Activated CD8-positive, alpha-beta memory T cell treated with anti-CD3 and anti-CD28 coated beads, Interleukin-2, amount 50 U/mL, for 1 hour (primary cell): Measurements from ENCODE around the gene CERS3.

Source experiments
- DNase-seq: peaks from one replicate; pipeline ENCODE4 v3.0.0-alpha.2; 2020; ENCODE audit errors: extremely low read depth

CERS3 gene

DNA sequence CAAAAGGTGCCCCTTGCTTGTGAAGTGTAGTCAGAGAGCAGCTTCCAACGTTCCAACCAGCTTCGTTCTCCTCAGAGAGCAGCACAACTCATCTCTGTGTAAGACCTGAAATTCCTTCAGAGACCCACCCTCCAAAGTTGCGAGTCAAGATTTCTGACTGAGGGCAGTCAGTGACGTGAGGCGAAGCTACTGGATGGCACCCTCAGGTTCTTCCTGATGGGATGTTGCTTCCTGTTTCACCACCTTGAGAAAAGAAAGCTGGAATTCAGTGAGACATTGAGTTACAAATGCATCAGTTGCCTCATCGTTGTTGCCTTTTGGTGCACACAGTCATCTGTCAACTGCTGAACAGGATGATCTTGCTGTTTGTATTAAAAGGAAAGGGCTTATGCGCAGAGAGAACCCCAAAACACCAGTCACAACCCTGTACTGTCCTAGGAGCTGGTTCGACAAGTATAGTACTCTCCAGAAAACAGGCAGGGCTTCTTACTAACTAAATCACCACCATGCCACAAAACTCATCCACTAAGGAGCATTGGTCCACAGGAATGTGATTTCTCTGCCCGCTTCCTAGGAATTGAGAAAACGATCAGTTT lies at the start of gene CERS3:
TSS of gene CERS3 (minus strand) at position 118 of the 596 bp plus-strand sequence. CDS start 27,101 bp downstream, outside the sequence.
- no peak for DNase-seq

DNA sequence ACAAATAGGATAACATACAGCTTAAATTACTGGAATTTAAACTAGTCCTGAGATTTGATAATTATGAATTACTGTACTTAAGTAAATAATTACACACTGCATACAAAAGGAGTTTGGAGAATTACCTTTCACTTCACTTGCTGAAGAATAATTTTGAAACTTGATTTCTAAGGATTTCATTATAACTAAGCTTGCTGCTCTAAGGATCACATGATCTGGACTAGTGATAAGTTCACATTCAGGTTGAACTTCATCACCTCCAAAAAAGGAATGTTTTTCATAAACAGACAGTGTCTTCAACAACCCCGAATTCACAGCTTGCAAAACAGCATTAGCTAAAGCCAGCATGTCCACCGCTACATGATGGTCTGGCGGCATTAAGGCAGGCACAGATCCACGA lies 44.8 kb upstream of the CERS3 start:
- no peak for DNase-seq

DNA sequence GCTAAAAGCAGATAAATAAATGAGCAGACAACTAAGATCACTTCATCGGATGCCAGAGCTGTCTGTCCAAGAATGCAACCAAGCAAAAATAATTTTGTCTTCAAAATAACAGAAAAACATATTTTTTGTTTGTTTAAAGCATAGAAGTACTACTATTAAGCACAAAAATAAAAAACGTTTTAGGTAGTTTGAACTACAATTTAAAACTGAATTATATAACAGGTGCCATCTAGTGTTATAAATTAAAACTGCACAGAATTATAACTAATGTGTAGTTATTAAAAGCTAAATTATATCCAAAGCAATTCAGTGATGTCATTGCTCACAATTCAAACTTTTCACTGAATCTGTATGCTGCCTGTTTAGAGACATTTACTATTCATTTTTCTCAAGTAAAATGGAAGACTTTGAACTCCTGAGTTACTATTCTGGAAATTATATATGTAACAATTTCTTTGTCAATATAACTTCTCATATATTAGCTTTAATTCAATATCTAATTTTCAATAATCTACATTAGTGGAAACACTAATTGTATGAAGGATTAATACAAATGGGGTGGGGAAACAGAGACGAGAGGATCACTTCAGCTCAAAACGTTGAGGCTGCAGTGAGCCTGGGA lies 43.7 kb upstream of the CERS3 start:
- DNase-seq = no peak

DNA sequence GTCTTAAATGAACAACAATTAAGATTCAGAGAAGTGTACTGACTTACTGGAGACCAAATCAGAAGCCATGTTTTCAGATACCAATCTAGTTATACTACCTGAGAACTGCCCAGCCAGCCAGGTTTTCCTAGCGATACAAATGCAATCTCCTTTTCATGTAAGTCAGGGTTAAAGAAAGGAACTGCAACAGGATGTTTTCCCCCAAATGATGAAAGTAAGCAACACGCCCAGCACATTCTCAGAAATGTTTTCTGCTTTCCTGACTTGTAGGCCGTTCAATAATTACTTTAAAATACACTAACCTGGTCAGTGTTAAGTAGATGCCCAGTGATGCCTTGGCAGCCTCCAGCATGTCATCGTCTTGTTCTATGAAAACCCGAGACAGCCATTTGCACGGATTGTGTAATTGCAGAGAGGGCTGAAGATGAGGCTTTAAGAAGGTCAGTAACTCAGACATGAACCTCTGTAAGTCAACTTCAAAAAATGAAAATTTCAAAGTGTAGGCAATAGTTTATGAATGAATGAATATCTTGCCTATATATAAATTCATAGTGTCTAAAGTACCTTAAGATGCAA lies 42.9 kb upstream of the CERS3 start:
- DNase-seq = no peak

DNA sequence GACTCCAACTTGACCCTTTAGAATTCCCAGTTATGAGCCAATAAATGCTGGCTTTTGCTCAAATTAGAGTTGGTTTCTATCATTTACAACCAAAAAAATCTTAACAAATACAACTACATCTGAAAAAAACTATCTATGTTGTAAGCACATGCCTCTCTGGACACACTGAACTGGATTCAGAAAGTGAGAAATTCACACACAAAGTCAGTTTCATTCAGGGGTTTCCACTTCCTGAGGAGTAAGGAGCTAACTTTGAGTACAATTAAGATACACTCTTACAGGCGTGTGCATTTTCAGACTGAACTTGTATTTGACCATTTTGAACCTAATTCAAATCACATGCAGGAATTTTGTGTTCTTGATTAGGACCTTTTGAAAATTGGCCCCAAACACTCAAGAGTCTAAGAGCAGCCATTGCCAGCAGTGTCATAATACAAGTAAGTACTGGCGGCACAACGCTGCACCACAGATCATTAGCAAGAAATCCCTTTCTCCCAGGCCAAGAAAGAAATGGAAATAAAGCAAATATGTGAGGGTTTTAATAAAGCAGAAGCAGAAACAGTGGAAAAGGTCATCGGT lies 42.1 kb upstream of the CERS3 start:
- DNase-seq = no peak

DNA sequence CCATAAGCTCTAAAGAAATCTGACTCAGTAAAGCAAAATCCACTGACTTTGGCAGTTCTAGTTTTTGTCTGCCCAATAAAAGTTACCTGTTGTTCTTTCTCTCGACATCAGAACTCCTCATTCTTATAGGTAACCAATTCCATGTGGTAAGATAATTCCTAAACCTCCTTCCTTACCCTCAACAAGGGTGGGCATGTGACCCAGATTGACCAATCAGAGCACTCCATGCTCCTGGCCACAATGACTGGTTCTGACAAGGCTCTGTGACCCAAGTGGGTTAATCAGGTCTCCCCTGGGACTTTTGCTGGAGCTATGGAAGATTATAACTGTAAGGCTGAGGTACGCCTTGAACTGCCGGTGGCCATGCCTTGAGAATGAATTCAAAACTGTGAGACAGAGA lies 41.5 kb upstream of the CERS3 start:
- DNase-seq = no peak

DNA sequence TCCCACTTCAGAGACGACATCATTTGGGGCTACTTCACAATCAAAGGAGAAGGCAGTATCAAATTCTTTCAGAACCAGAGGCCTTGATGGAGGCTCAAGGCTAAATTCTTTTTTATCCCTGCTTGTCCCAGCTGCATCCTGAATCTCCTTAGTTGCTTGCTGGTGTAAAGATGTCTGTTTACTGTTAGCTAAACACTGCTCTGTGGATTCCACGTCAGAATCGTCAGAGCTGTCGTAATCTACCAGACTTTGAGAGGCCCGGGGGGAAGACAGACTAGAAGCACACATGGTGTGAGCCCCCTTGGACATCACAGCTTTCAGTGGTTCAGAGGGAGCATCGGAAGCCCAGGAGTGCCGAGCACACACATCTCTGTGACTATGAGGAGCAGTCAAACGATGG lies 40.6 kb upstream of the CERS3 start:
- DNase-seq = no peak

DNA sequence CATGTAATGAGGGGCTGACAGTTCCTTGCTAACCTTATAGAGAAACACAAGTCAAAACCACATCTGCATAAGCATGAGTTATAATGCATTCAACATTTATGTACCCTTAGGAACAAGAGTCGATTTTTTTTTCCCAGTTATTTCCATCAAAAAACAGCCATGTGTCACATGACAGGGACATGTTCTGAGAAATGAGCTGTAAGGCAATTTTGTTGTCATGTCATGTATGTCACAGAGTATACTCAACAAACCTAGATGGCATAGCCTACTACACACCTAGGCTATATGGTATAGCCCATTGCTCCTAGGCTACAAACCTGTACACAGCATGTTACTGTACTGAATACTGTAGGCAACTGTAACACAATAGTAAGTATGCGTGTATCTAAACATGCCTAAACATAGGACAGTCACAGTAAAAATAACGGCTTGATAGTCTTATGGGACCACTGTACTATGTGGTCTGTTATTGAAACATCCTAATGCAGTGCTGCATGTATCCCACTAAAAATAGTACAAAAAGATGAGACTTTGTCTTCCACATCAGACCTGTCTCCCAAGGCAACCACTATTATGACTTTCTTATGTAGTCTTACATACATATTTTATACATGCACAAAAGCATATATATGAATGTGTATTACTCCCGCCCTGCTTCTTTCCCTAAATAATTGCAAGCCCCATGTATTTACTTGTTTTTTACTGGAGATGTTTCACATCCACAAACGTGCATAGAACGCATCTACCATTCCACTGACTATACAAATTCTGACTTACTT lies 38.3 kb upstream of the CERS3 start:
- DNase-seq = no peak

DNA sequence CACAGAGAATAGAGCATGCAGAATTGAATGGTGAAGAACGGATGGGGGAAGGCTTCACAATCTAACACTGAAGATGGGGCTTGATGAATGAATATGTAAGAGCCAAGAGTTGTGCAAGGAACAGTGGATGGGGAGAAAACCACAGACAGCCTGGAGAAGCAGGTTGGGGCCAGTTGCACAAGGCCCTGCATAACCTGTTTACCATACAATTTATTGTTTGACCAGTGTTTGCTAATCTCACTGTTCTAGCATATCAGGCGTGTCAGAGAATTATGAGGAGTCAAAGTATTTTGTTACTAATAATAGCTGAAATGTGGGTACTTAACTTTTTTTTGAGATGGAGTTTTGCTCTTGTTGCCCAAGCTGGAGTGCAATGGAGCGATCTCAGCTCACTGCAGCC lies 36.8 kb upstream of the CERS3 start:
- no peak for DNase-seq

DNA sequence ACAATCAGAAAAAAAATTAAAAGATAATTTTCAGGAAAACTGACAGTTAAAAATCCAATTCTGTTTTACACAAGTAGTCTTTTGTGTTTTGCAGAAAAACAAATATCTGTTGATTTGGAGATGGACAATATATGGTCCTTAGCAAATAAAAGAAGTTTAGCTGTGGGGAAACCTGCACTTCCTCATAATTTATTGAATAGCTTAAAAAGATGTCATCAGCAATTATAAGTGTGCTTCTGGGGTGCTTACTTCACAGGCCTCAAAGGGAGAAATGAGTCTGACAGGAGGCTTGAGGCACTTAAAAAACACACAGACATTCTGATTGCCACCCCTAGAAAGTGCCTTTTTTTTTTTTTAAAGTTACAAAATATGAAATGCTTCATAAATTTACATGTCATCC lies 31.6 kb upstream of the CERS3 start:
- DNase-seq = no peak

DNA sequence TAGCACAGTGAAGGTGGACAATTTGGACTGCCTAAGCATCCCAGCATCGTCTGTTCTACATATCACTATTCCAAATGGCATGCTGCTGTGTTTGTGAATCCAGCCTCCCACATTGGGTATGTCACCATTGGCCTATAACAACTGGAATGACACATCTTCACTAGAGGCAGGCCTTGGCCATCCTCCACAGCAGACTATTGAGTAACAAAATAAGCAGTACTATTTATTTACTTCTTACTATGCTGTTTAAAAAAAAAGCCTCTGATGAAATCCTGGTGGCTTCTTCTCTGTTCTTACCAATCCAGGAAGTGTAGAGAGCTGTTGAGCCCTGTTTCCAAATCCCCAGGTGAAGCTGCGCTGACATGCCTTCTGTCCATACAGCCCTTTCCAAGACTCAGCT lies 30.6 kb upstream of the CERS3 start:
- no peak for DNase-seq

DNA sequence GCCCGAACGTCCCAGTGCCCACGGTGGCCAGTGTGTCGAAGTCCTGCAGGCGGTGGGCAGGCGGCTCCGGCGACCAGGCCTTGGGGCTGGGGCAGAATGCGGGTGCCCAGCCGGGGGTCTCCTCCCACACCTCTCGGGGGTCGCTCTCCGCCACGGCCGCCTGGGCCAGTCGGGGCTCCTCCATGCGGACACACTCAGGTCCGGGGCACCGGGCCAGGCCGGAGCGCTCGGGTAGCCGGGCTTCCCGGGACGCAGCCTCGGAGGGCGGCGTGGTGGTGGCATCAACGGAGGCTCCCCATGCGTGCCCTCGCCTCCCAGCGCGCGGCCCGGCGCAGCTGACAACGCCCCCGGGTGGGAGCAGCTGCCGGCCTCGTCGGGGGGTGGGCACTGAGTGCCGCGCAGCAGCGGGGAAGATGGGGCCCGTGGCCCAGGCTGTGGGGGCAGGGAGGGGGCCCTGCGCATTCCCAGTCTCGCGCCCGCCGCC lies 30.1 kb upstream of the CERS3 start:
- DNase-seq = no peak

DNA sequence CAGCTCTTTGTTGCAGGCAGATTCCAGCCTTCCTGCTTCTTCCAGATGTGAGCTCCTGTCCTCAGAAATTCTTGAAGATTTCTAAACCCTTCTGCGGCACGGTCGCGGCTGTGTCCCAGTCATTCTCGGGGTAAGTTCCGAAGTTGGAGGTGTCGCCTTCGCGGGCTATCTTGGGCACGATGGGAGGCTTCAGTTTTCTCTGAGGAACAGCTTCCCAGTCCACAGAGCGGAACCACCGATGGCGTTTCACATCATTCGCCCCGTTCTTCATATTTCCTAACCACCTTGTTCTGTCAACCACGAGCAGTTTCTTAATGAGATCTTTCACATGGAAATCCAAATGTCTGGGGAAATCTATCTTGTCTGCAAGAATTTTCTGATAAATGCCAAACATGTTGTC lies 24.7 kb upstream of the CERS3 start:
- no peak for DNase-seq

DNA sequence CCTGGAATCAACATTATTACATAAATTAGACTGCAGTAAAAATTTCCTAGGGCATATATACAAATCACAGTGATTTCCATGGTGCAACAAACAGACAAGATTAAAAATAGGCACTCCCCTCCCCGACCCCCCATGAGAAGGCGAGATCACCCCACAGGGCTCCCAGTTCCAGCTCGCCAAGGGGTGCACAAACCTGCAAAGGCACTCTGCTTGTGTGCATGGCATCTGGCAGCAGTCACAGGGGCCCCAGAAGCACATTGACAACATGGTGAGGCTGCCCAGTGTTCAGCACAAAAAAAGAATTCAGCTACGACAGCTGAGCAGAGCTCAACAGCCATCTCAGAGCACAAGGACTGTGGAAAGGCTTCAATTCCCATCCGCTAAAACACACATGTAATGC lies 19.2 kb upstream of the CERS3 start:
- DNase-seq = no peak

DNA sequence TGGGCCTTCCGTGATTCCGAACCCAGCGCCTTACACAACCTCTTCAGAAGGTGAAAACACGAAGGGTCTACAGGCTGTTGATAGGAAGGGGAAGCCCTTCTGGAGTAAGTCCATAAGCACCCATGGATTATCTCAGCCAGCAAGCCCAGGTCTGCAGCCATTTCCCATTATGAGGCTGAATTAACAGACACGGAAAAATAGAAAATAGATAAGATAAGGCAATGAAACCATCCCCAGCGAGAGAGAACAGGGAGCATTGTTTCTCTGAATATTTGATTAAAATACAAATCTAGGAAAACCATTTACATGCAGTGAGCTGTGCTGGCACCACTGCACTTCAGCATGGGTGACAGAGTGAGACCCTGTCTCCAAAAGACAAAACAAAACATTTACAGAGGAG lies 16.2 kb upstream of the CERS3 start:
- no peak for DNase-seq

DNA sequence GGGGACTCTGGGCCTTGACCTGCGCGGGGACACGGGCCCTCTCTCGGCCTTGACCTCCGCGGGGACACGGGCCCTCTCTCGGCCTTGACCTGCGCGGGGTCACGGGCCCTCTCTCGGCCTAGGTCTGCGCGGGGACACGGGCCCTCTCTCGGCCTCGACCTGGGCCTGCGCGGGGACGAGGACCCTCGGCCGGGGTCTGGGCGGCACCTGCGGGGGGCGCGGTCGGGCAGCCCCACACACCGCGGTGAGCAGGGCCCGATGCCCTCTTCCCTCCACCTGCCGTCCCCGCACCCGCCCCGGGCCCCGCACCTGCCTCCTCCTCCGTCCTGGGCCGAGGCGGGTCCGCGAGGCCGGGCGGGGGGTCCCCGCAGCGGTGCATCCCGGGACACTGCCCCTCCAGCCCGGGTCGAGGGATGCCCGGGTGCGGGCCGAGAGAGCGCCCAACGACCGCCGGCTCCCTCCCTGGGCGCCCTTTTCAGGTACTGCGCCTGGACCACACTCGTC lies 15.6 kb upstream of the CERS3 start:
- no peak for DNase-seq

DNA sequence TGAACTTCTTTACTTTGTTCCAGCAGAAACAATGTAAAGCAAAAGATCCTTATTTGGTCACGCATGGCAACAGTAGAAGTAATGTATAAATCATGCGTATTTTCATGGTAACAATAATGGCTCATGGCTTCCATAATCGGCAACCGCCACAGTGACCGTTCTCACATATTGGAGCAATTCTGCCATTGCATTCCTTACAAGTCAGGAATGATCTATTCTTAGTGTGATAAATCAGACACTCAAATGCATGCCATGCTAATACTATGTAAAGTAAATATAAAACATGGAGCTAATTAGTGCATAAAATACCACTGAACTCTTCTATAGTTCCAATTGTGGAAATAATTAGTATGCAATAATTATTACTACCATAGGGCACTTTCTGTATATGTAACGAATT lies 13.5 kb upstream of the CERS3 start:
- DNase-seq = no peak

DNA sequence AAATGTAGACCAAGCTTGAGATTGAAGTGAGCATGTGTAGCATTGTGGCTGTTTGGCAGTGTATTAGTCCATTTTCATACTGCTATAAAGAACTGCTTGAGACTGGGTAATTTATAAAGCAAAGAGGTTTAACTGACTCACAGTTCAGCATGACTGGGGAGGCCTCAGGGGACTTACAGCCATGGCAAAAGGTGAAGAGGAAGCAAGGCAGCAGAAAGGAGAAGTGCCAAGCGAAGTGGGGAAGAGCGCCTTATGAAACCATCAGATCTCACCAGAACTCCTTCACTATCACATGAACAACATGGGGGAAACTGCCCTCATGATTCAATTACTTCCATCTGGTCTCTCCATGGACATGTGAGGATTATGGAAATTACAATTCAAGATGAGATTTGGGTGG lies 8.6 kb upstream of the CERS3 start:
- DNase-seq = no peak

DNA sequence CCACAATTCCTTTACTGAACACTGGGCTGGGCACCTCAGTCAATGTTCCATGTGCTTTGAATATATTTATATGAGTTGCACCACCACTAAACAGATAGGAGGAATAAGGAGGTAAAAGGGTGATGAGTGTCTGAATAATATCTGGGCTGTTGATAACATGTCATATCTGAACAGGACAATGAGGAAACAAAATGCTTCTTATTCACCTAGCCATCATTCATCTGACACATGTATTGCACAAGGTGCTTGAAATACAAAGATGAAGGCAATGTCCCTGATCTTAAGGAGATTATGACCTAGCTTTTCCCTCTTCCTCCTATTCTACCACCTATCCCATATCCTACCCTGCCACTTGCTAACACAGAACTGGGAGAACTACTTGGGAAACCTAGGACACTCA lies 8.0 kb upstream of the CERS3 start:
- DNase-seq = no peak

DNA sequence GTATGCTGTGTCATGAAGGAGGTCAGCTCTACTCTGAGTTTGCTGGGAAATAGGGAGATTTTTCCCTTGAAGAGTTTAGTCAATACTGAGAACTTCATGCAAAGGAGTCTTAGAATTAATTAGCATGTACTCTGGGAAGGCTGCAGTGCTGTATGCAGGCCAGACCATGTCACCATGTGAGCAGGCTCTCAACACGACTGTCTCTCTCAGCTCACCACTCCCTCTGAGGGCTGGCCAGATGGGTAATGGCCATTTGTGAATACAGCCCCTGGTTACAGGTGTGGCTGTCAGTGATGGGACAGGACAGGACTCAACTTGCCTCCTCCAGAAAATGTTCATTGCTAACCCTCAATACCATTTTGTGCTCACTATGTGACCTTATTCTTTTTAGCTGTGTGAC lies 5.1 kb upstream of the CERS3 start:
- DNase-seq = no peak

DNA sequence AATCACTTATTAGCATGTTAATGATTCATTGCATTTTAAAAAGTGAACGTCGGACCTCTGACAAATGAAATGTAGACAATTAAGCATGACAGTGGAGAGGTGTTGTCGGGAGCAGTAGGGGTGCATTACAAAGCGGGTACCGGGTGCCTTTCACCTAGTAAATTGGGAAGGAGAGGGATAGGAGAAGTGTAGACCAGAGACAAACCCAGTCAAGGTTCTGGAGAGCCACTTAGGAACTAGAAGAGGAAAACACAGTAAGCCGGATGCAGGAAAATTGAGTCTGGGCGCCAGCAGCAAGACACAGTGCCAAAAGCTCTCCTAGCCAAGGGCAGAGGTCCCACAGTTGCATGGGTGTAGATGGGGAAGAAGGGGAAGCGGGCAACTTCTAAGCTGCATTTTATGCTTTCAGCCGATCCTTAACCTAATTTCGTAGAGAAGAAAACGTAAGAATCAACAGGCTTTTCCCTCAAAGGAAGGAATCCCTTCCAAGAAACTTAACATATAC lies 3.1 kb upstream of the CERS3 start:
- no peak for DNase-seq

DNA sequence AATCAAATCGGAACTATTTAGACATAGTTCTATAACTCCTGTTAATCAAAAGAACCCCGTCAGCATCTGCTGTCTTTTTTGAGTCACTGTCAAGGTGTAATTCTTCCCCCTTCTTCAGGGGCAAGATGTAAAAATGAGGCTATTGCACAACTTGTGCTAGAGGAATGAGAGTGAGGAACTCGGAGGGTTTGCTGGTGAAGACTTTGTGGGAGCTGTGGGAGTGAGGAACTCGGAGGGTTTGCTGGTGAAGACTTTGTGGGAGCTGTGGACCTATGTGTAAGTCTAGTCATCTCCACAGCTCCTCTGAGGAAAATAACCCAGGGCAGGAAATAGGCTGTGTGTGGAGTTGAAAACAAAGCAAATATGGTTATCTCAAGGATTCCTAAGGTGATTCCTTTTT lies 2.5 kb upstream of the CERS3 start:
- no peak for DNase-seq
